HepG2 (cell line): ENCODE results near the gene ADGRB3. TPM values are rescaled to one million over a fixed set of nuclear protein-coding genes. Genes with fewer than 3 reads are reported as not detected.

Experiments used
- ATAC-seq: fragments of 200-7000 bp; cut with Tn5 transposase; 3 replicates; pipeline ENCODE4 v1.9.1; 2020; ENCODE audit warnings: mild to moderate bottlenecking, moderate library complexity
- BruUV-seq: library from RNA; stranded (reverse); fragments of 400-500 nt; replicated peaks from 2 replicates; lab custom pipeline; 2021; lab: Mats Ljungman, UMichigan
- CTCF ChIA-PET: fragments of 300-600 bp; formaldehyde crosslinking; extraction: SDS; loops from one replicate; lab custom pipeline; 2021; ENCODE audit warnings: low total read pairs, inconsistent platforms, low intra/inter-chr PET ratio; lab: Yijun Ruan, JAX
- POLR2A ChIA-PET: fragments of 350-600 bp; sonication (Branson Sonifier 250); formaldehyde crosslinking; loops from one replicate; lab custom pipeline; 2020; ENCODE audit warnings: antibody characterized with exemption, inconsistent platforms; lab: Yijun Ruan, JAX
- DNase-seq: peaks from one replicate; pipeline ENCODE4 v3.0.0-alpha.2; 2015; ENCODE audit warnings: low spot score
- FAIRE-seq: peaks from 3 replicates; lab custom pipeline; 2011; peaks lifted over from hg19 to GRCh38; lab: Jason Lieb, UNC
- H2AFZ ChIP-seq: one replicate; pipeline ENCODE4 v1.6.1; 2011; ENCODE audit warnings: low read length, inconsistent platforms
- H3K27ac ChIP-seq: fragments of 300-600 bp; 3 replicates; pipeline ENCODE4 v1.8.0; 2011; ENCODE audit warnings: mixed run types, mild to moderate bottlenecking, mixed read lengths, low read length, inconsistent platforms; ENCODE audit not compliant: insufficient read depth; ENCODE audit errors: extremely low read length
- H3K27me3 ChIP-seq, 2 experiments: fragments of 200-600 bp in 1 of 2; 2 replicates in 1 of 2; 3 replicates in 1 of 2; pipeline versions ENCODE4 v1.6.0 to v1.8.0; 2011; ENCODE audit warnings: low read length in 2 of 2, mild to moderate bottlenecking in 2 of 2, moderate library complexity in 2 of 2, inconsistent platforms in 1 of 2; ENCODE audit not compliant: insufficient read depth in 2 of 2, control insufficient read depth in 1 of 2
- H3K36me3 ChIP-seq, 2 experiments: fragments of 200-600 bp in 1 of 2; replicated peaks in 1 of 2; 2 replicates in 1 of 2; 3 replicates in 1 of 2; pipeline versions ENCODE4 v1.5.1 to v1.8.0; 2011; ENCODE audit warnings: low read length in 2 of 2, inconsistent platforms in 1 of 2; ENCODE audit not compliant: insufficient read depth in 2 of 2, control insufficient read depth in 1 of 2
- H3K4me1 ChIP-seq: 2 replicates; pipeline ENCODE4 v1.5.1; 2012; ENCODE audit warnings: low read length, inconsistent platforms; ENCODE audit not compliant: insufficient read depth
- H3K4me2 ChIP-seq: 2 replicates; pipeline ENCODE4 v1.6.0; 2011; ENCODE audit warnings: low read depth, low read length, inconsistent platforms
- H3K4me3 ChIP-seq, 3 experiments: fragments of 200-600 bp in 1 of 3; sonication (generic), shearing (Covaris generic) in 1 of 3; replicated peaks in 1 of 3; 2 replicates each; pipeline ENCODE4 v1.5.1; 2011 to 2016; ENCODE audit warnings: low read length in 3 of 3, inconsistent platforms in 2 of 3, low read depth in 2 of 3, mild to moderate bottlenecking in 2 of 3, control low read depth in 1 of 3, mixed read lengths in 1 of 3; ENCODE audit not compliant: insufficient read depth in 1 of 3
- H3K79me2 ChIP-seq: one replicate; pipeline ENCODE4 v1.6.1; 2011; ENCODE audit warnings: low read length, inconsistent platforms; ENCODE audit not compliant: insufficient read depth
- H3K9ac ChIP-seq: 2 replicates; pipeline ENCODE4 v1.6.0; 2011; ENCODE audit warnings: mild to moderate bottlenecking, low read depth, low read length, inconsistent platforms; ENCODE audit not compliant: insufficient read depth
- H3K9me3 ChIP-seq: 2 replicates; pipeline ENCODE4 v1.5.1; 2012; ENCODE audit warnings: mild to moderate bottlenecking, low read length
- H4K20me1 ChIP-seq: 2 replicates; pipeline ENCODE4 v1.6.0; 2011; ENCODE audit warnings: inconsistent platforms, mild to moderate bottlenecking, low read length, moderate library complexity; ENCODE audit not compliant: insufficient read depth
- ATF7 ChIP-seq, 2 experiments: fragments of 450-650 bp in 1 of 2; sonication (generic) in 1 of 2; formaldehyde crosslinking in 1 of 2; IDR thresholded peaks; 2 replicates each; pipeline versions ENCODE4 v1.4.0 to v1.6.1; 2016 to 2020; ENCODE audit warnings: antibody characterized with exemption in 1 of 2, mild to moderate bottlenecking in 1 of 2, missing genetic modification reagents in 1 of 2
- HDAC6 ChIP-seq: fragments of 200-600 bp; sonication (generic); IDR thresholded peaks from 2 replicates; pipeline ENCODE4 v1.7.0; 2017; ENCODE audit warnings: mild to moderate bottlenecking, antibody characterized with exemption, low read length, low read depth
- MYPOP ChIP-seq: sonication (generic); formaldehyde crosslinking; IDR thresholded peaks from 2 replicates; pipeline ENCODE4 v1.8.1; 2023; ENCODE audit warnings: mild to moderate bottlenecking, moderate library complexity, missing genetic modification reagents
- ZC3H4 ChIP-seq: sonication (generic); formaldehyde crosslinking; IDR thresholded peaks from 2 replicates; pipeline ENCODE4 v1.4.0; 2020; ENCODE audit warnings: missing genetic modification reagents, borderline replicate concordance
- ZFP90 ChIP-seq: sonication (generic); formaldehyde crosslinking; IDR thresholded peaks from 2 replicates; pipeline ENCODE4 v1.8.0; 2022; ENCODE audit warnings: missing genetic modification reagents, mild to moderate bottlenecking, inconsistent platforms, borderline replicate concordance
- ZNF256 ChIP-seq: sonication (generic); formaldehyde crosslinking; conservative IDR thresholded peaks from 2 replicates; pipeline ENCODE4 v1.4.0; 2020; ENCODE audit warnings: missing genetic modification reagents
- WGBS: methylation state at CpG from one replicate; pipeline ENCODE4 v1.1.6; 2017; ENCODE audit warnings: low lambda C conversion rate; 5-methylcytosine and 5-hydroxymethylcytosine counted together
- in situ Hi-C: cut with HindIII; loops from 2 replicates; pipeline ENCODE4 v1.10.0; 2017; ENCODE audit warnings: low pct_unique_long_range_greater_than_20kb; ENCODE audit not compliant: extremely low pct_ligation_motif_present
- intact Hi-C: fragments of 100-400 bp; cut with micrococcal nuclease; formaldehyde crosslinking; loops from one replicate; pipeline ENCODE4 v1.10.0; 2022; ENCODE audit not compliant: unreplicated experiment
- polyA plus RNA-seq, 8 experiments: library from polyadenylated mRNA; depleted of rRNA in 3 of 8; stranded (reverse) in 7 of 8; unstranded in 1 of 8; fragments of >200 nt; fragmentation: Illumina TruSeq in 4 of 8; extraction: Trizol in 4 of 8; gene quantifications; 2 replicates each; pipeline versions ENCODE4 v1.2.1 to v1.2.3, GENCODE V29; 2011 to 2016; ENCODE audit warnings: low read depth in 4 of 8, missing spikeins in 1 of 8, mixed read lengths in 1 of 8; ENCODE audit not compliant: insufficient read depth in 1 of 8
- total RNA-seq, 5 experiments: library from RNA; depleted of rRNA; stranded (reverse); fragments of >200 nt; fragmentation: Illumina TruSeq; extraction: Trizol; gene quantifications; 2 replicates each; pipeline ENCODE4 v1.2.3, GENCODE V29; 2016; ENCODE audit warnings: low read depth in 1 of 5

The ADGRB3 gene
- total and polyA plus RNA-seq, 2 of the 13 experiments (the other 11 are each of a cell fraction or from before 2014, with no cell fraction given): not detected

- TF ChIP-seq MYPOP (no peak), HDAC6 (no peak)
Observed at GRCh38 chr6:68634726-68635411, at the start of gene ADGRB3 (continued).

- in situ Hi-C loops (no loop called here), intact Hi-C loops (no loop called here)
- Histone ChIP-seq H3K79me2 (no peaks in the 10 kb centered on the region), H3K4me1 (no peaks in the 10 kb centered on the region), H3K4me2 (no peak overlapping the region), H2AFZ (no peak overlapping the region), H3K9me3 (0 out of 2 replicates have a peak, but pooled peaks cover 5% of the 10 kb centered on the region), H3K36me3 (no peaks in the 10 kb centered on the region), H3K9ac (no peak overlapping the region), H4K20me1 (no peaks in the 10 kb centered on the region), H3K27ac (no peak overlapping the region), H3K4me3 (no peak overlapping the region), H3K27me3 (no peaks in the 10 kb centered on the region)
- no TSS peak for BruUV-seq
- ATAC-seq: no peak
- TF ChIP-seq ZNF256 (CRISPR knock-in tag): no peak
- TF ChIP-seq ATF7 (IDR thresholded peaks at IDR 0.05): peak; percentile 90
- no peak for TF ChIP-seq ATF7 (CRISPR knock-in tag; IDR thresholded peaks at IDR 0.05)
- TF ChIP-seq ZC3H4 (CRISPR knock-in tag): no peak
- TF ChIP-seq ZFP90 (CRISPR knock-in tag): no peak
- no peak for FAIRE-seq
- ChIA-PET POLR2A (no interaction called here), CTCF (no interaction called here)
- WGBS: 3% methylated on average over 1 of the region's 1 CpG
- no peak for DNase-seq
Observed at GRCh38 chr6:68593558-68593957, 41.5 kb upstream of the ADGRB3 start.
